Testis (tissue), 3 donors: Measurements from ENCODE around the gene RBM22. TPM values are rescaled to one million over a fixed set of nuclear protein-coding genes. Genes with fewer than 3 reads are reported as not detected.
A peak's percentile ranks its signal among the peaks of the same experiment; 100 is the strongest.

ENCODE experiments used
- DNase-seq: peaks from one replicate; pipeline ENCODE4 v3.0.0-alpha.2; 2019
- H3K27ac ChIP-seq, 2 donors: fragments of 200-600 bp; sonication (generic); one replicate each; pipeline ENCODE4 v1.5.1; 2019
- H3K27me3 ChIP-seq: fragments of 200-600 bp; sonication (generic); one replicate; pipeline ENCODE4 v1.5.1; 2019
- H3K36me3 ChIP-seq: fragments of 200-600 bp; sonication (generic); one replicate; pipeline ENCODE4 v1.5.1; 2017; ENCODE audit warnings: low read depth; ENCODE audit errors: missing control alignments
- H3K4me1 ChIP-seq: fragments of 200-600 bp; sonication (generic); one replicate; pipeline ENCODE4 v1.5.1; 2019
- H3K4me3 ChIP-seq, 2 donors: fragments of 200-600 bp; sonication (generic); one replicate each; pipeline ENCODE4 v1.5.1; 2017 to 2019
- H3K9me3 ChIP-seq: fragments of 200-600 bp; sonication (generic); one replicate; pipeline ENCODE4 v1.5.1; 2017
- CTCF ChIP-seq, 3 experiments: fragments of 450-650 bp in 2 of 3; fragments of 200-600 bp in 1 of 3; sonication (generic) in 1 of 3; IDR thresholded peaks; one replicate each; pipeline ENCODE4 v1.5.1; 2016 to 2019; ENCODE audit warnings: antibody characterized with exemption in 3 of 3, mild to moderate bottlenecking in 2 of 3, moderate library complexity in 1 of 3
- POLR2A ChIP-seq: fragments of 450-650 bp; IDR thresholded peaks from one replicate; pipeline ENCODE4 v1.6.1; 2017; ENCODE audit warnings: antibody characterized with exemption, mild to moderate bottlenecking, moderate library complexity
- WGBS, 2 donors: methylation state at CpG; one replicate each; pipeline ENCODE4 v1.1.5; 2018; 5-methylcytosine and 5-hydroxymethylcytosine counted together
- intact Hi-C: fragments of 100-400 bp; cut with DNase I; formaldehyde crosslinking; loops from one replicate; pipeline ENCODE4 v1.15.1; 2023; ENCODE audit warnings: low total_unique reads
- polyA plus RNA-seq: library from polyadenylated mRNA; stranded (reverse); fragments of 350-450 nt; fragmentation: Illumina TruSeq; extraction: RNeasy Lipid Tissue Mini Kit (QIAGEN cat#74804); gene quantifications from one replicate; pipeline ENCODE4 v1.2.3, GENCODE V29; 2014; ENCODE audit warnings: low read depth, low replicate concordance; ENCODE audit not compliant: insufficient read depth
- total RNA-seq, 2 donors: library from RNA; depleted of rRNA; stranded (reverse); fragments of >200 nt; gene quantifications; one replicate each; pipeline ENCODE4 v1.2.3, GENCODE V29; 2016

The RBM22 gene
- total and polyA plus RNA-seq, 3 donors from 2014 or later: 37.7 to 40.1 (median 38.5) TPM

- Histone ChIP-seq H3K9me3 (no peaks in the 10 kb centered on the region), H3K36me3 (no peaks in the 10 kb centered on the region), H3K4me1 (peaks cover 26% of the 10 kb centered on the region), H3K27ac (no peak overlapping the region), H3K27me3 (no peaks in the 10 kb centered on the region), H3K4me3 (no peak overlapping the region)
- TF ChIP-seq POLR2A: no peak
- no peak for TF ChIP-seq CTCF (IDR thresholded peaks at IDR 0.05)
- WGBS, 2 donors: 70 to 75% methylated on average over 2 to 4 of the region's 4 CpGs
- intact Hi-C loops: no loop called here
- no peak for DNase-seq
Measured at GRCh38 chr5:150662731-150663516, 37.9 kb downstream of the RBM22 start.

- Histone ChIP-seq H3K4me3 (peak overlapping the region in 1 of 2 donors; percentile 4), H3K4me1 (peaks cover 32% of the 10 kb centered on the region), H3K9me3 (no peaks in the 10 kb centered on the region), H3K36me3 (no peaks in the 10 kb centered on the region), H3K27me3 (no peaks in the 10 kb centered on the region), H3K27ac (no peak overlapping the region)
- no peak for TF ChIP-seq CTCF (IDR thresholded peaks at IDR 0.05)
- TF ChIP-seq POLR2A: no peak
- intact Hi-C loops: no loop called here
- no peak for DNase-seq
- WGBS, 2 donors: 82 to 89% methylated on average over 10 of the region's 10 CpGs
Measured at GRCh38 chr5:150661821-150662596, 38.9 kb downstream of the RBM22 start.

GRCh38 chr5:150661086-150661485 lies 39.8 kb downstream of the RBM22 start, which contains the start of gene MYOZ3:
TSS of gene MYOZ3 (plus strand) at chr5:150661251. CDS start at chr5:150662942, 1,691 bp downstream.
- Histone ChIP-seq H3K4me3 (peak within 1 kb of the TSS; percentile 4 to 29), H3K27me3 (no peaks in the 10 kb centered on the region), H3K36me3 (no peaks in the 10 kb centered on the region), H3K9me3 (no peaks in the 10 kb centered on the region), H3K4me1 (peaks cover 37% of the 10 kb centered on the region), H3K27ac (peak within 1 kb of the TSS in 1 of 2 donors; percentile 61)
- intact Hi-C loops: no loop called here
- WGBS, 2 donors: 38 to 77% methylated on average over 2 to 7 of the region's 7 CpGs
- TF ChIP-seq CTCF (IDR thresholded peaks at IDR 0.05) (no peak), POLR2A (no peak)
- DNase-seq: no peak

- peak overlapping the region in 1 of 2 donors; percentile 61 for H3K27ac ChIP-seq
- TF ChIP-seq CTCF (IDR thresholded peaks at IDR 0.05) (no peak), POLR2A (no peak)
- no peak for DNase-seq
- no peaks in the 10 kb centered on the region for H3K27me3 ChIP-seq
- intact Hi-C loops: no loop called here
- H3K4me1 ChIP-seq: peaks cover 45% of the 10 kb centered on the region
- no peaks in the 10 kb centered on the region for H3K9me3 ChIP-seq
- 53 to 60% methylated on average over 4 of the region's 4 CpGs for WGBS, 2 donors
- no peaks in the 10 kb centered on the region for H3K36me3 ChIP-seq
- peak overlapping the region in 1 of 2 donors; percentile 4 for H3K4me3 ChIP-seq
Measured at GRCh38 chr5:150660108-150660831, 40.6 kb downstream of the RBM22 start.
